22Rv1 (cell line): Measurements from ENCODE around the gene CFAP119.

ENCODE experiments used
- ZFX ChIP-seq: fragments of 450-650 bp; IDR thresholded peaks from 2 replicates; pipeline ENCODE4 v1.6.1; 2017; ENCODE audit warnings: antibody characterized with exemption, borderline replicate concordance
- TF ChIP-seq, protein P1 (sequence below): fragments of 450-650 bp; IDR thresholded peaks from 2 replicates; pipeline ENCODE4 v1.5.1; 2017; ENCODE audit warnings: mild to moderate bottlenecking

DNA sequence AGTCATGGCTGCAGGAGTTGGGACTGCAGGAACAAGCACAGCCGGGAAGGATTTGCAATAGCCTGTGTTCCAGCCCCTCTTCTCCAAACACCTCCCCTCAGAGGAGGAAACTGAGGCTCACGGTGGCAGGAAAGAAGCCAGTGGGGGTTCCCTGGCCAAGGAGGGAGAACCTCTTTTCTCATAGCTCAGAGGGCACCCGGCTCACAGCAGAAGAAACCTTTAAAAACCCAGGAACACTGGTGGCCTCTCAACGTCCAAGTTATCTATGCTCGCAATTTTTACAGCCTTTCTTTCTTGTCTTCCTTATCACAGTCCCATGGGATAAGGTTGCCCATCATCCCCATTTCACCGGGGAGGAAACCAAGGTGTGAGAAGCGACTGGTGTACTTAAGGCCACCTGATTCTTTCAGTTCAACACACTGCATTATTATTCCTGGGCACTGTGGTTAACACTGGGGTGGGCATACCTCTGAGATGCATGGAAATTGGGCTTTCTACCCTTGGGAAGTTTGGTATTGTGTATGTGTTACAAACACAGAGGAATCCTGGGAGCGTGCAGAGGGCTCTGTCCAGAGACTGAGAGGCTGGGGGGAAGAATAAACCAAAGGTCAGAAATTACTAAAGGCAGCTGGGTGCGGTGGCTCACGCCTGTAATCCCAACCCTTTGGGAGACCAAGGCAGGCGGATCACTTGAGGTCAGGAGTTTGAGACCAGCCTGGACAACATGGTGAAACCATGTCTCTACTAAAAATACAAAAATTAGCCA, 25.9 kb upstream of the CFAP119 start:
- TF ChIP-seq, protein P1, sequence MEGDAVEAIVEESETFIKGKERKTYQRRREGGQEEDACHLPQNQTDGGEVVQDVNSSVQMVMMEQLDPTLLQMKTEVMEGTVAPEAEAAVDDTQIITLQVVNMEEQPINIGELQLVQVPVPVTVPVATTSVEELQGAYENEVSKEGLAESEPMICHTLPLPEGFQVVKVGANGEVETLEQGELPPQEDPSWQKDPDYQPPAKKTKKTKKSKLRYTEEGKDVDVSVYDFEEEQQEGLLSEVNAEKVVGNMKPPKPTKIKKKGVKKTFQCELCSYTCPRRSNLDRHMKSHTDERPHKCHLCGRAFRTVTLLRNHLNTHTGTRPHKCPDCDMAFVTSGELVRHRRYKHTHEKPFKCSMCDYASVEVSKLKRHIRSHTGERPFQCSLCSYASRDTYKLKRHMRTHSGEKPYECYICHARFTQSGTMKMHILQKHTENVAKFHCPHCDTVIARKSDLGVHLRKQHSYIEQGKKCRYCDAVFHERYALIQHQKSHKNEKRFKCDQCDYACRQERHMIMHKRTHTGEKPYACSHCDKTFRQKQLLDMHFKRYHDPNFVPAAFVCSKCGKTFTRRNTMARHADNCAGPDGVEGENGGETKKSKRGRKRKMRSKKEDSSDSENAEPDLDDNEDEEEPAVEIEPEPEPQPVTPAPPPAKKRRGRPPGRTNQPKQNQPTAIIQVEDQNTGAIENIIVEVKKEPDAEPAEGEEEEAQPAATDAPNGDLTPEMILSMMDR: no peak
- no peak for TF ChIP-seq ZFX
